Astrocyte (in vitro differentiated cells and primary cell): ENCODE measurements around the gene TRIM39.
A peak's percentile ranks its signal among the peaks of the same experiment; 100 is the strongest.

Experiments used
- CTCF ChIP-seq: IDR thresholded peaks from 2 replicates; pipeline ENCODE4 v1.5.1; 2011; ENCODE audit warnings: low read depth, mild to moderate bottlenecking, inconsistent platforms, low read length, moderate library complexity; ENCODE audit not compliant: insufficient read depth
- EZH2 ChIP-seq: IDR thresholded peaks from 2 replicates; pipeline ENCODE4 v1.6.1; 2012; ENCODE audit warnings: mild to moderate bottlenecking, low read length, inconsistent platforms; ENCODE audit not compliant: insufficient read depth

DNA sequence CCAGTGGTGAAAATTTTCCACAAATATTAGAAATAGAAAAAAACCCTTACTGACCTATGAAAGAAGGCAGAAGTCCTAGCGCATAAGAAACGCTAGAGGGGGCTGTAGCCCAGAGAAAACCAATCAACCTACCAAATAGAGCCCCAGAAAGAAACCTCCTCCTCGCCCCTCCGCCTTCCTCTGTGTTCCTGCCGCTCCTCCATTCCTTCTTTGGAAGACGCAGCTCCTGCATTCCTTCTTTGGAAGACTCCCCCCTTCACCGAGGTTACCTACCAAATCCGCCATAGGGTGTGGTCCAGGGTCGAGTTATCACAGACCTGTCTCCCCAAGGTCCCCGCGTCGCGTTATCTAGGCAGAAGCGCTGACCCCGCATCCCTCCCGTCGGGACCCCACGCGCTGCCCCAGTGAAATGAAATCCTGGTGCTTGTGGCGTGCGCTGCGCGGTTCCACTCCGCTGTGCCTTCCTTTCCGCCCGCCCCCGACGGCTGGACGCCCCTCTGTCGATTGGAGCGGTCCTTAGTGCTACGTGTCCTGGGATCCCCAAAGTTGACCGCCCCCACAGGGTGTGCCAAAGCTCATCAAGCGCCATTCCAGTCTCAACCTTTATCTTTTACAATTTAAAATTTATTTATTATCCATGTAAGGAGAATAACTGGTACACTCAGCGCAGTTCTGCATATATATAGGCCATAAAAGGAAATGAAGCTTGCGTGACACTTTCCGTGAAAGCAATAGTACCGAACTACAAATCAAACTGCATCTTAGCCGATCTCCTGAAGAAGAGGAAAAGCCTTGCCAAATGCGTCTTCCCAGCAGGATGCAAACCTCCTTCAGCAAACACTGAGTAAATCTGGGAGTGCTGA, 31.2 kb downstream of the TRIM39 start:
- TF ChIP-seq CTCF, result peak; percentile 86
- TF ChIP-seq EZH2, result peak; percentile 75
